ENCODE data around the gene CYB5R4. TPM values are rescaled to one million over a fixed set of nuclear protein-coding genes. Genes with fewer than 3 reads are reported as not detected.

The CYB5R4 gene
- total and polyA plus RNA-seq, 2 of the 8 experiments (the other 6 are each of a cell fraction or from before 2014, with no cell fraction given): 2.8 to 14.6 TPM

DNA sequence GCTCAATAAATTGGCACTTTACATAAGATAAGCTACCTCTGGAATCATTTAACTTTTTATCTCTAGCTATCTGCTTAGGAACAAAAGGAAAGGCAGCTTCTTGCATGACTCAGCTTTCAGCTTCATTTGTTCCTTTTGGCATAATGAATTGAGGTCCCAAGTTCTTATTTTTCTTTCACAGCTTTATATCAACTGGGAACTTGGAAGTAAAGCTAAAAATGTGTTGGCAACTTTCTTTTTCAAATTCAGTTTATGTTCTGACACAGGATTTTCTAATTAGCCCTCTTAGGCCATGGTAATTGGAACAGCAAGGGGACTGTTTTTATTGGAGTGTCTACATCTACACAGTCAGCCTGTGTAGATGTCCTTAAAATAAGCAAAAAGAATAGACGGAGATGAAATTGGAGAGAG lies 118.8 kb downstream of the CYB5R4 start:
- H2BK15ac ChIP-seq (ENCODE audit: low read length): no peak overlapping the region
- H2BK5ac ChIP-seq (ENCODE audit: low read depth, low read length): no peak overlapping the region
- H3K23me2 ChIP-seq (ENCODE audit: low read depth, low read length): no peaks in the 10 kb centered on the region; the same call in 1 of the 2 replicates
- H3K79me2 ChIP-seq (ENCODE audit: control insufficient read depth in 1 of 2, insufficient read depth in 2 of 2, low read length in 2 of 2): no peaks in the 10 kb centered on the region
- no peak overlapping the region for H2BK20ac ChIP-seq (ENCODE audit: low read length)
- no peaks in the 10 kb centered on the region for H3K79me1 ChIP-seq (ENCODE audit: low read depth, low read length)
- no peak overlapping the region for H3K14ac ChIP-seq (ENCODE audit: insufficient read length)
- H4K8ac ChIP-seq (ENCODE audit: extremely low read depth, insufficient read depth, low read length): no peak overlapping the region
- no peak overlapping the region for H2BK120ac ChIP-seq (replicated peaks; ENCODE audit: low read depth, low read length)
- 89% methylated on average over 1 of the region's 1 CpG; no CpG with 5 or more reads in 1 of the 2 experiments for WGBS, 2 experiments (ENCODE audit: extremely low coverage in 1 of 2, insufficient coverage in 1 of 2, insufficient read length in 1 of 2, insufficient replicate concordance in 2 of 2, low coverage in 1 of 2, low lambda C conversion rate in 2 of 2, missing lambda C conversion rate in 1 of 2)
- no peak overlapping the region for H3K4me3 ChIP-seq (ENCODE audit: extremely low read depth in 1 of 4, insufficient read depth in 2 of 4, low read depth in 3 of 4, low read length in 4 of 4)
- no peak overlapping the region for H4K91ac ChIP-seq (replicated peaks; ENCODE audit: insufficient read length, low read length)
- peaks cover 0 to 5% (median 2%) of the 10 kb centered on the region in 4 experiments; a peak in 3 of 8 replicates for H3K36me3 ChIP-seq (ENCODE audit: control insufficient read depth in 2 of 4, insufficient read depth in 4 of 4, low read length in 3 of 4)
- no peak overlapping the region for H3K23ac ChIP-seq (ENCODE audit: insufficient read length)
- H3K18ac ChIP-seq (ENCODE audit: extremely low read depth, low read length): no peak overlapping the region
- TF ChIP-seq BRCA1 (IDR thresholded peaks at IDR 0.05; ENCODE audit: low read depth, low read length): no peak
- peak; percentile 30; the same call in 1 of the 2 replicates for TF ChIP-seq MAFK (IDR thresholded peaks at IDR 0.05; ENCODE audit: low read depth, low read length)
- TF ChIP-seq BACH1 (IDR thresholded peaks at IDR 0.05; ENCODE audit: low read length): 0 out of 2 replicates have a peak, but pooled peaks have one; percentile 15
- H3K27me3 ChIP-seq (replicated peaks in 1 of 4; ENCODE audit: control insufficient read depth in 3 of 4, extremely low read depth in 1 of 4, insufficient read depth in 3 of 4, low read length in 3 of 4): no peaks in the 10 kb centered on the region
- H3K27ac ChIP-seq (ENCODE audit: low read depth, low read length): no peak overlapping the region
- H4K20me1 ChIP-seq (replicated peaks in 1 of 2; ENCODE audit: control insufficient read depth in 1 of 2, insufficient read depth in 2 of 2, low read length in 2 of 2): no peaks in the 10 kb centered on the region
- ChIA-PET POLR2A (ENCODE audit: partially characterized antibody) (interaction anchor here (0.5 kb wide), 1 partner anchor 9 kb away, joined by 3 read pairs; no protein-coding TSS in a partner anchor), CTCF (ENCODE audit: partially characterized antibody) (interaction anchor here (0.6 kb wide), 1 partner anchor 252 kb away, joined by 3 read pairs; no protein-coding TSS in a partner anchor)
- no peak overlapping the region for H2BK12ac ChIP-seq (ENCODE audit: low read depth, low read length)
- H3K9ac ChIP-seq (replicated peaks in 1 of 4; ENCODE audit: extremely low read depth in 1 of 4, low read depth in 3 of 4, low read length in 3 of 4): no peak overlapping the region
- no peak for FAIRE-seq
- H3K4ac ChIP-seq (replicated peaks; ENCODE audit: insufficient read length, low read depth, low read length): no peak overlapping the region
- no peak overlapping the region for H3K4me2 ChIP-seq (ENCODE audit: insufficient read depth in 1 of 2, low read depth in 2 of 2, low read length in 2 of 2)
- no peak overlapping the region for H3K56ac ChIP-seq (replicated peaks; ENCODE audit: insufficient read length, low read depth, low read length)
- H4K5ac ChIP-seq (ENCODE audit: insufficient read length, low read depth, low read length): no peak overlapping the region
- peaks cover 5 to 7% of the 10 kb centered on the region in 2 experiments for H3K9me3 ChIP-seq (ENCODE audit: insufficient read depth in 2 of 2, low read depth in 1 of 2, low read length in 1 of 2)
- DNase-seq (ENCODE audit: low read depth in 1 of 2, low spot score in 2 of 2): no peak
- no peak overlapping the region for H2AK5ac ChIP-seq (ENCODE audit: low read depth, low read length)
- peaks cover 0 to 11% (median 3%) of the 10 kb centered on the region in 4 experiments; a peak in 3 of 7 replicates for H3K4me1 ChIP-seq (replicated peaks in 1 of 4; ENCODE audit: control insufficient read depth in 3 of 4, insufficient read depth in 4 of 4, low read length in 3 of 4)
- 0 out of 2 replicates have a peak overlapping the region, but pooled peaks have one; percentile 2 for H2AFZ ChIP-seq (ENCODE audit: low read length)
